Sigmoid colon (tissue), 4 donors: Measurements from ENCODE around the gene SUPT5H.

Experiments
- EP300 ChIP-seq, 4 donors: sonication (generic); formaldehyde crosslinking; IDR thresholded peaks; one replicate each; pipeline ENCODE4 v1.6.1; 2017; ENCODE audit warnings: antibody characterized with exemption in 4 of 4
- POLR2AphosphoS5 ChIP-seq, 4 donors: sonication (generic); formaldehyde crosslinking; IDR thresholded peaks; one replicate each; pipeline ENCODE4 v1.6.1; 2017; ENCODE audit warnings: antibody characterized with exemption in 4 of 4
- TF ChIP-seq, protein P1 (sequence below), 4 experiments: fragments of 450-650 bp in 3 of 4; fragments of 200-600 bp in 1 of 4; IDR thresholded peaks; one replicate each; pipeline ENCODE4 v1.5.1; 2016 to 2019; ENCODE audit warnings: antibody characterized with exemption in 4 of 4, mild to moderate bottlenecking in 3 of 4, moderate library complexity in 2 of 4

DNA sequence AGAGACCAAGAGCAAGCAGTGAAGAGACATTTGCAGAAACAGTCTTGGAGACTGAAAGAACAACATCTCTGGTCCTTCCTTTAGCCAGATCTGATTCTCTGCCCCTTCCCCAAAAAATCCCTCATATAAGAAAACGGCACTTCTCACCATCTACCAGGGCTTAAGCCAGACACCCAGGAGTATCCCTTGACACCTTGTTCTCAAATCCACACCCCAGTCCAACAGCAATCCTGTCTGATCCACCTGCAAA, 34.6 kb upstream of the SUPT5H start:
- TF ChIP-seq, protein P1, sequence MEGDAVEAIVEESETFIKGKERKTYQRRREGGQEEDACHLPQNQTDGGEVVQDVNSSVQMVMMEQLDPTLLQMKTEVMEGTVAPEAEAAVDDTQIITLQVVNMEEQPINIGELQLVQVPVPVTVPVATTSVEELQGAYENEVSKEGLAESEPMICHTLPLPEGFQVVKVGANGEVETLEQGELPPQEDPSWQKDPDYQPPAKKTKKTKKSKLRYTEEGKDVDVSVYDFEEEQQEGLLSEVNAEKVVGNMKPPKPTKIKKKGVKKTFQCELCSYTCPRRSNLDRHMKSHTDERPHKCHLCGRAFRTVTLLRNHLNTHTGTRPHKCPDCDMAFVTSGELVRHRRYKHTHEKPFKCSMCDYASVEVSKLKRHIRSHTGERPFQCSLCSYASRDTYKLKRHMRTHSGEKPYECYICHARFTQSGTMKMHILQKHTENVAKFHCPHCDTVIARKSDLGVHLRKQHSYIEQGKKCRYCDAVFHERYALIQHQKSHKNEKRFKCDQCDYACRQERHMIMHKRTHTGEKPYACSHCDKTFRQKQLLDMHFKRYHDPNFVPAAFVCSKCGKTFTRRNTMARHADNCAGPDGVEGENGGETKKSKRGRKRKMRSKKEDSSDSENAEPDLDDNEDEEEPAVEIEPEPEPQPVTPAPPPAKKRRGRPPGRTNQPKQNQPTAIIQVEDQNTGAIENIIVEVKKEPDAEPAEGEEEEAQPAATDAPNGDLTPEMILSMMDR (IDR thresholded peaks at IDR 0.05) = no peak
- TF ChIP-seq POLR2AphosphoS5 (IDR thresholded peaks at IDR 0.05) = no peak
- TF ChIP-seq EP300 (IDR thresholded peaks at IDR 0.05) = no peak
